NK-92 (cell line): Measurements from ENCODE around the gene ARHGAP24.
"Not testable (repeated sequence)": the region's sequence is repeated elsewhere in the genome, so short reads cannot be mapped to it uniquely, and the experiment has no call there.

Source experiments
- DNase-seq: peaks from one replicate; lab custom pipeline; 2025; ENCODE audit not compliant: unreplicated experiment; lab: John Stamatoyannopoulos, UW

The ARHGAP24 gene

DNA sequence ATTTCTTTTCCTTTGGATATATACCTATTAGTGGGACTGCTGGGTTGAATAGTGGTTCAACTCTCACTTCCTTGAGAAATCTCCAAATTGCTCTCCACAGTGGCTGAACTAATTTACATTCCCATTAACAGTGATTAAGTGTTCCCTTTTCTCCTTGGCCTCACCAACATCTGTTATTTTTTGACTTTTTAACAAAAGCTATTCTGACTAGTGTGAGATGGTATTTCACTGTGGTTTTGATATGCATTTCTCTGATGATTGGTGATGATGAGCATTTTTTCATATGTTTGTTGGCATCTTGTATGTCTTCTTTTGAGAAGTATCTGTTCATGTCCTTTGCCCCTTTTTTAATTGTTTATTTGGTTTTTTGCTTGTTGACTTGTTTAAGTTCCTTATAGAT, 471.9 kb downstream of the ARHGAP24 start:
- DNase-seq, result no peak

- no peak for DNase-seq
Measured at GRCh38 chr4:85951099-85951498, 476.1 kb downstream of the ARHGAP24 start.

- DNase-seq, result no peak
Measured at GRCh38 chr4:85952528-85952927, 477.6 kb downstream of the ARHGAP24 start.

DNA sequence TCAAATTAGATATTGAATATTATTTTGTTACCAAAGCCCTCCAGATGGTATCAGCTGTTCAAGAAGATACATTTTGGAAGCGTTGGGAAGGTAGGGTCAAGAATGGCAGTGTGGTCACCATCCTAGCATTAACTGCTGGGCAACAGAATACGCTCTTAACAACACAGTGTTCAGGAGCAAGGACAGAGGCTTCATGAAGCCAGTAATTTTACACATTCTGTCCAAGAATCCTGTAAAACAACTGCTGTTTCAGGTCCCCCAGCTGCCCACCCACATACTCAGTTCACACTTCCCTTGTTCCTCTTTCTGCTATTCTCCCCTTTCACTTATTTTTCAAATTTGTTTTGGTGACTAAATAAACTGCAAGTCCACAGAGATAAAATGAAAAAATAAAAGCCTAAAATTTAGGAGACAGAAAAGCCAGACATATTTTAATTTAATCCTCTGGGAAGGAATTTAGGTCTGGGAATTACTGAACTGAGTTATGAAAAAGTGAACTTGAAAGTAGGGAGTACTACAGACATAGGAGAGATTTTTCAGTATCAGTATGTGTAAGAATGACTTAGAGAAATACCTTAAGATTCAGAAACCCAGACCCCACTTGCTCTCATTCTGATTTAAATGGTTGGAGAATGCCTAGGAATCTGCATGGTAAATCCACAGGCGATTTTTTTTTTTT, 478.2 kb downstream of the ARHGAP24 start:
- DNase-seq, result no peak

DNA sequence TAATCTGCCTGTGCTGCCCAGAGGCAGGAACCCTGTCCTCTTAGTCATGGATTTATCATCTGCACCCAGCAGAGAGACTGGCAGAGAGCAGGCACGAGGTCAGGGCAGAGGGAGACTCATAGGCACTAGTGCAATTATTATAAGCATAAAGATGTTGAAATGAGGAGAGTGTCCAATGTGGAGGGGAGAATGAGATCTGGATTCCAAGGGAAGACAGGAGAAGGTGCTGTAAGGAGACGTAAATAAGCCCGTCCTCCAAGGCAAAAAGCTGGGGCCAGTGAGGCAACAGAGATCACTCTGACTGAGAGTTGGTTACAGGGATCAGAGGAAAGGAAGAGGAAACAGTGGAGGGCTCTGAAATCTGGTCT, 478.7 kb downstream of the ARHGAP24 start:
- no peak for DNase-seq

- no peak for DNase-seq
Measured at GRCh38 chr4:85955620-85956292, 480.8 kb downstream of the ARHGAP24 start.

GRCh38 chr4:85956293-85956945, 481.5 kb downstream of the ARHGAP24 start:
- DNase-seq, result no peak

GRCh38 chr4:85961887-85962286, 486.9 kb downstream of the ARHGAP24 start:
- DNase-seq, result no peak

DNA sequence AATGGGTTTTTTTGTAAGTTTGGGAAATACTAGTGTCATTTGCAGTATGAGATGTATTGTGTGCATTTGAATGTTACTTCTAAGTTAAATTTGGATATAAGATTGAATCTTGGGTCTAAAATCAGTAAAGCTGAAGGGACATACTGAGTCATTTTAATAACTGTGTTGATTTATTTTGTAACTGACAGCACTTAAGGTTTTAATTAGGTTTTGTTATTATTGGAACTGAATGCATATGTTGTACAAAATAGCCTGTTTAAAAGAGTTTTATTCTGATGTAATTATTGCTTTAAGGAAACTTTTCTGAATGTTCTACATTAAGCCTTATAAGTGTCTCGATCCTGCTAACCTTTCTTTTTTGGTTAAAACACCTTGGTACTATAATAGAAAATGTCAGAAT, 488.3 kb downstream of the ARHGAP24 start:
- DNase-seq, result no peak

- no peak for DNase-seq
Measured at GRCh38 chr4:85964298-85964697, 489.3 kb downstream of the ARHGAP24 start.

DNA sequence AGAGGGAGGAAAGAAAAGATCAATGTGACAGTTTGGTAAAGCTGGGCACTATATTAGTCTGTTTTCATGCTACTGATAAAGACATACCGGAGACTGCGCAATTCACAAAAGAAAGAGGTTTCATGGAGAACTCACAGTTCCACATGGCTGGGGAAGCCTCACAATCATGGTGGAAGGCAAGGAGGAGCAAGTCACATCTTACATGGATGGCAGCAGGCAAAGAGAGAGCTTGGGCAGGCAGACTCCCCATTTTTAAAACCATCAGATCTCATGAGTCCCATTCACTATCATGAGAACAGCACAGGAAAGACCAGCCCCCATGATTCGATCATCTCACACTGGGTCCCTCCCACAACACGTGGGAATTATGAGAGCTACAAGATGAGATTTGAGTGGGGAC, 490.1 kb downstream of the ARHGAP24 start:
- not testable (repeated sequence) for DNase-seq

DNA sequence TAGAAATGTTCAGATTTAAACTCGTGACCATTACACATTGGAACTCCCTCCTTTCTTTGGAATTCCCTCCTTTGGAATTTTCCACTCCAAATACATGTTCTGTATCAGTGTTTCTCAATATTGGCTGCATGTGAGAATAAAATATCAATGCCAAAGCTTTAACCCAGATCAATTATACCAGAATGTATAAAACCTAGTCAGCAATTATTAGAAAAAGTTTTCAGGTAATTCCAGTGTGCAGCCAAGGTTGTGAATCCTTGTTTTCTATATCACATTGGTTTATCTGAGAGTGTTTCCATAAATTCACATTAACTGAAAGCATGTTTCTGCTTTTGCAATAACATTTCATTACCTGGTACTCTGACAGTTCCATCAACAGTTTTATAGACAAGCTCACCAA, 490.6 kb downstream of the ARHGAP24 start:
- no peak for DNase-seq

DNA sequence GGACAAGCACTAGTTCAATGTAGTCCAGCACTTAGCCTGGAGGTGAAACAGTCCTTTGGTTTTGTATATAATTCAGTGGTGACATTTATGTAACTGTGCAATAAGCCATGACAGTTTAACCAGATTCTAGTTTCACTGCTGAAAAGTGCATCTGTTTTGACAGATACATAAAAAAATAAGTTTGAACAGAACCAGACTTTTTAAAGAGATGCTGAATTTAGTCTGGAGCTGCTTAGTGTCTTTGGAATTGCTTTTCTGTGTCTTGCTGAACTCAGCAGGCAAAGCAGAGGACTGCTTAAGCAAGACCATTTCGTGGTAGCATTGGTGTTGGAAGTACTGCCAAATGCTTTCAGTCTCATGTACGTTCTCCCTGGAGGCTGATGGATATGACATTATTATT, 491.4 kb downstream of the ARHGAP24 start:
- DNase-seq, result no peak

GRCh38 chr4:85967872-85968271, 492.9 kb downstream of the ARHGAP24 start:
- no peak for DNase-seq

DNA sequence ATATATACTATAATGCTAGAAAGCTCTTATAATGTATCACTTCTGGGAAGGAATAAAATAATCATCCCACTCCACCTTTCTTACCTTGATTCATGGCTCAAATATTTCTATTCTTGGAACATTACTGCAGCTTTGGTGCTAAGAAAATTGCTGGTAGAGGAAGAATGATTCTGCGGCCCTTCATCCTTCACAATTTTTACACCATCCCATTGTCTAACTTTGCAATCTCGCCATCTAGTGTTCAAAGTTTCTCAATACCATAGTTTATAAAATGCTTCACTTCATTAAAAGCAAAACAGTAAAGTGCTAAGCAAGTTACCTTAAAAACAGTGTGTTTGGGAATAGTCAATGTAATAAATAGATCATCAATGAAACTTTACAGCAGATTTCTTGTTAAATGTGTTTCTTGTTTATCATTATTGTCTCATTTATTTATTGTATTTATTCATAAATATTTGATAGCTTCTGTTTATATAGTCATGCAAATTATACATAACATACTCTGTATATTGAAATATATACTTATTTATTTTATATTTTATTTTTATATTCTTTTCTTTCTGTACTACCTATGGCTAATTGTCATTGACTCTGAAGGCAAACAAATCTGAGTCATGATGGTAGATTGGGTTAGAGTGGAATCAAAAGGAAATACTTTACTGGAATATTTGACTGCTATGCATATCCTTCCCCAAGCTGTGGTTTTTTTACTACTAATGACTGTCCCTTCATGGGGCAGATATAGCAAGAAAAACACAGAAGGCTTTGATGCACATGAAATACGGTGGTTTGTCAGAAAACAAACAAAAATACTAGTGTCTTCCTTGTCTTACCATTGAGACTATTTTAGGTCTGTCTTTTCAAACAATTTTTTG, 494.2 kb downstream of the ARHGAP24 start:
- no peak for DNase-seq

DNA sequence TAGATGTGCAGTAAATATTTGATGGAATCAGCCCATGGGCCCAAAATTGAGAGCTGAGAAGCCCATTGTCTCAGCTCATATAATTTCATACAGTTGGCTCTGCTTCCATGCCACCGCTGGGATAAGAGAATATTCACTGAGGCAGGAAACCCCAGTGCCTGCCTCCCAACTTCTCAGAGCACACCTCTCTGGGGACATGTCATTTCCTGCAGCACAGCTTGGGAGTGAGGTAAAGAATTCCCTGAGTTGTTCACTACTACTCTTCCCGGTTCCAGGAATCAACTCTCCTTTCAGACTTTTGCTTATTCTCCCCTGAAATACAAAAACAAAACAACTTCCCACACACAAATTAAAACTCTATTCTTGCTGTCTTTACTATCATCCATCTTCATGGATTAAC, 495.6 kb downstream of the ARHGAP24 start:
- DNase-seq, result no peak

DNA sequence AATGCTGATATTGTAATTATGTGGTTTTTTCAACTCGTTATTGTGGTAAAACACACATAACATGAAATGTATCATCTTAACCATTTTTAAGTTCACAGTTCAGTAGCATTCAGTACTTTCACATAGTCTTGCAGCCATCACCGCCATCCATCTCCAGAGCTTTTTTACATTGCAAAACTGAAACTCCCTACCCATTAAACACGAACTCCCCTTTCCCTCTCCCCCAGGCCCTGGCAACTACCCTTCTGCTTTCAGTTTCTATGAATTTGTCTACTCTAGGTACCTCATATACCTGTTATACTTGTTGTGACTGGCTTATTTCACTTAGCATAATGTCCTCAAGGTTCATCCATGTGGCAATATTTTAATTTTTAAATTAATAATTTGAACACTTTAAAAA, 504.3 kb downstream of the ARHGAP24 start:
- DNase-seq, result no peak

- no peak for DNase-seq
Measured at GRCh38 chr4:85986266-85986665, 511.3 kb downstream of the ARHGAP24 start.

- no peak for DNase-seq
Measured at GRCh38 chr4:85993641-85994040, 518.7 kb downstream of the ARHGAP24 start.

- no peak for DNase-seq
Measured at GRCh38 chr4:85994576-85994975, 519.6 kb downstream of the ARHGAP24 start.

DNA sequence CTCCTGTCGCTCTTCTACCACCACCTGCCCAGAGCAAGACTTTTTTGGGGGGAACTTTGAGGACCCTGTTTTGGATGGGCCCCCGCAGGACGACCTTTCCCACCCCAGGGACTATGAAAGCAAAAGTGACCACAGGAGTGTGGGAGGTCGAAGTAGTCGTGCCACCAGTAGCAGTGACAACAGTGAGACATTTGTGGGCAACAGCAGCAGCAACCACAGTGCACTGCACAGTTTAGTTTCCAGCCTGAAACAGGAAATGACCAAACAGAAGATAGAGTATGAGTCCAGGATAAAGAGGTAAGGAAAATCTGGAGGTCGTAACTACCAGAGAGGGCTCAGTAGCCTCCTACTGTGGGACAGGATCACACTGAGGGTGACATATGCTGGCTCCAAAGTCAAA, 520.4 kb downstream of the ARHGAP24 start:
- no peak for DNase-seq
